Testis (tissue), 2 donors: ENCODE data around the gene C17orf100.

Source experiments
- POLR2A ChIP-seq: fragments of 450-650 bp; IDR thresholded peaks from one replicate; pipeline ENCODE4 v1.6.1; 2017; ENCODE audit warnings: antibody characterized with exemption, mild to moderate bottlenecking, moderate library complexity
- TF ChIP-seq, protein P1 (sequence below), 3 experiments: fragments of 450-650 bp in 2 of 3; fragments of 200-600 bp in 1 of 3; sonication (generic) in 1 of 3; IDR thresholded peaks; one replicate each; pipeline ENCODE4 v1.5.1; 2016 to 2019; ENCODE audit warnings: antibody characterized with exemption in 3 of 3, mild to moderate bottlenecking in 2 of 3, moderate library complexity in 1 of 3

DNA sequence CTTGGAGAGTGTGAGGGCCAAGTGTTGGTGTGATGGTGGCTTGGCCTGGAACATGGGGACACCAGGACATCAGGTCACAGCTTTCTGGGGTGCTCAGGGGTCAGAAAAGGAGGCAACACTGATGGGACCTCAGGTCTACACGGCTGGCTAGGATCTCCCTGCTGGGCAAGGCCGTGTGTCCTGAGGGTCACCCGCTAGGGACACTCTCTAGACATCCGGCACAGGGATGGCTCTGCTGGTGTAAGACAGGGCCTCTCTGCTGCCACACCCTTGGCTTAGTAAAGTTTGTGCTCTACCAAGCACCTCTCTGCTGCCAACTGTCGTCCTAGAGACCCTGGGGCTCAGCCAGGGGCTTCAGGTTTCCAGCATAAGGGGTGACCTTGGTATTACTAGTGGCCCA, 45.3 kb downstream of the C17orf100 start:
- TF ChIP-seq, protein P1, sequence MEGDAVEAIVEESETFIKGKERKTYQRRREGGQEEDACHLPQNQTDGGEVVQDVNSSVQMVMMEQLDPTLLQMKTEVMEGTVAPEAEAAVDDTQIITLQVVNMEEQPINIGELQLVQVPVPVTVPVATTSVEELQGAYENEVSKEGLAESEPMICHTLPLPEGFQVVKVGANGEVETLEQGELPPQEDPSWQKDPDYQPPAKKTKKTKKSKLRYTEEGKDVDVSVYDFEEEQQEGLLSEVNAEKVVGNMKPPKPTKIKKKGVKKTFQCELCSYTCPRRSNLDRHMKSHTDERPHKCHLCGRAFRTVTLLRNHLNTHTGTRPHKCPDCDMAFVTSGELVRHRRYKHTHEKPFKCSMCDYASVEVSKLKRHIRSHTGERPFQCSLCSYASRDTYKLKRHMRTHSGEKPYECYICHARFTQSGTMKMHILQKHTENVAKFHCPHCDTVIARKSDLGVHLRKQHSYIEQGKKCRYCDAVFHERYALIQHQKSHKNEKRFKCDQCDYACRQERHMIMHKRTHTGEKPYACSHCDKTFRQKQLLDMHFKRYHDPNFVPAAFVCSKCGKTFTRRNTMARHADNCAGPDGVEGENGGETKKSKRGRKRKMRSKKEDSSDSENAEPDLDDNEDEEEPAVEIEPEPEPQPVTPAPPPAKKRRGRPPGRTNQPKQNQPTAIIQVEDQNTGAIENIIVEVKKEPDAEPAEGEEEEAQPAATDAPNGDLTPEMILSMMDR (IDR thresholded peaks at IDR 0.05) = no peak
- TF ChIP-seq POLR2A = no peak
